Activated T-cell treated with anti-CD3 and anti-CD28 coated beads, Interleukin-2, amount 50 U/mL, for 24 hours (primary cell): ENCODE measurements around the gene CPHXL.

Experiments used
- DNase-seq: peaks from one replicate; pipeline ENCODE4 v3.0.0-alpha.2; 2020
- H3K27ac Mint-ChIP-seq: 2 replicates; pipeline ENCODE4 v1.8.0; 2020; ENCODE audit warnings: mild to moderate bottlenecking, mixed read lengths
- H3K27me3 Mint-ChIP-seq: 2 replicates; pipeline ENCODE4 v1.8.0; 2020; ENCODE audit warnings: mixed read lengths
- H3K36me3 Mint-ChIP-seq: 2 replicates; pipeline ENCODE4 v1.8.0; 2020; ENCODE audit warnings: low read depth, mixed read lengths
- H3K4me1 Mint-ChIP-seq: 2 replicates; pipeline ENCODE4 v1.8.0; 2020; ENCODE audit warnings: low read depth, mixed read lengths
- H3K4me3 Mint-ChIP-seq: 2 replicates; pipeline ENCODE4 v1.8.0; 2020; ENCODE audit warnings: mild to moderate bottlenecking, moderate library complexity, mixed read lengths
- H3K9me3 Mint-ChIP-seq: 2 replicates; pipeline ENCODE4 v1.8.0; 2020; ENCODE audit warnings: mixed read lengths

The CPHXL gene

DNA sequence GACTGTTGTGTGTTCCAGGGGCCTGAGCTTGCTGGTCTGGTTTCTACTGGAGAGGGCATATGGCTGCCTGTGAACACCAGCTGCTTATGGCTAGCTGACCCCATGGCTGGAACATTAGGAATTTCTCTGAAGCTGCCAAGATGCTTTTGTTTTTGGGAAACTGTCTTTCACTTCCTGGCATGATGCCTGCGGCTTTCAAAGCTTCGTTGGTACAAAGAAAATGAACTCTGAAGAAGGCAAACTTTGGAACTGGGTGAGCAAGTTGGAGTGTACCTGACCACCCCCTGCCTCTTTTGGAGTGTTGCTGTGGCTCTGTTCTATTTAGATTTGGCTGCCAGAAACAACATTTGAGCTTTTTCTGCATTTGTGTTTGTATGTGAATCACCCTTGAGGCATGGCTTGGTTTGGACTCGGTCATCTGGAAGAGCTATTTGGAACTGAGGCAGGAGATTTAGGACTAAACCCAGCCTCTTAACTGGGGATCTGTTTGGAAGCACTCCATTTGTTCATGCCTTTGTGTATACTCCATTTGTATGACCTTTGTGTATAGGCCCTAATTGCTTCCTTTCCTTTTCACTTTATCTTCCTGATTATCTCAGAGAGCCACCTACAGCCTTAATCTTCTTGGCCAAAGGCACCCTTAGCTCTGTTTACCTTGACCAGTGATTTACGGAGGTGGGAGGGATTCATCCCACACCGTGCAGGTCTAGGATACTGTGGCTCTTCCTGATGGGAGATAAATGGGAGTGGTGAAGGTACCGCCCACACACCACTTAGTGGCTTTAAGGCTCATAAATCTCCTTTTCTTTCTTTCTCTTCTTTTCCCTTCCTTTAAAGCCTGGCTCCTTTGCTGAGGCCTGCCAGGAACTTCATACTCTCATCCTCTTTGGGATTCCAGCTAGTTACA, 7.3 kb upstream of the CPHXL start:
- H3K9me3 Mint-ChIP-seq = no peaks in the 10 kb centered on the region
- H3K36me3 Mint-ChIP-seq = no peaks in the 10 kb centered on the region

DNA sequence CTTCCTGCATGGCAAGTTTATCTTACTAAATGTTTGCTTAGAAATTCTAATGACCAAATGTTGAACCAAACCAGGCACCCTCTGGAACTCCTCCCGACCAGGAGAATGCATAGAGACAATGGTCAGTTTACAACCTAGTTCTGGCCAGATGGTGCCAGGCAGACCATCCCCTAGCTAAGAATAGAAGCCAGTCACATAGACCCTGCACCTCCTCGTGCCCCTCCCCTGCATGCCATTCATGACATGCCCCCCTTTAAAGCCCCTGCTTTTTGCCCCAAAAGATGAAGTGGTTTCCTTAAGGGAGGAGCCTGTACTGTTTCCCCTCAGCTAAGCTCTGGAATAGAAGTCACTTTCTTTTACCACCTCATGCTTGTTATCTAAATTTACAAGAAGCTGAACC, 6.6 kb upstream of the CPHXL start:
- no peak for DNase-seq
- H3K27ac Mint-ChIP-seq = no peak overlapping the region
- H3K4me3 Mint-ChIP-seq = no peak overlapping the region
- H3K36me3 Mint-ChIP-seq = no peaks in the 10 kb centered on the region
- peaks cover 1% of the 10 kb centered on the region for H3K27me3 Mint-ChIP-seq
- no peaks in the 10 kb centered on the region for H3K4me1 Mint-ChIP-seq
- no peaks in the 10 kb centered on the region for H3K9me3 Mint-ChIP-seq

More for the DNA sequence above, 7.3 kb upstream of the CPHXL start:
- H3K27me3 Mint-ChIP-seq = peaks cover 5% of the 10 kb centered on the region
- H3K4me3 Mint-ChIP-seq = no peak overlapping the region
- H3K27ac Mint-ChIP-seq = no peak overlapping the region
- no peaks in the 10 kb centered on the region for H3K4me1 Mint-ChIP-seq
- DNase-seq = no peak

DNA sequence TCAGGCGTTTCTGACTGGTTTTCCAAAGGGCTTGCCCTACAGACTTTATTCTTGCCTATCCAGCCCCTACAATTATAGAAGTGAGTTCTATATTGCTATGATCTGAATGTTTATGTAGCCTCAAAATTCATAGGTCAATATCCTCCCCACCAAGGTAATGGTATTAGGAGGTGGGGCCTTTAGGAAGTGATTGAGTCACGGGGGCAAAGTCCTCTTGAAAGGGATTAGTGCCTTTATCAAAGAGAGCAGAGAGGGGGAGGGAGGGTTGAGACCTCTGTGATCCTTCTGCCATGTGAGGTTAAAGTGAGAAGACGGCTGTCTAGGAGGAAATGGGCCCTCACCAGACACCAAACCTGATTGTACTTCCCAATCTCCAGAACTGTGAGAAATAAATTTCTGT, 931 bp upstream of the CPHXL start:
- Mint-ChIP-seq H3K27ac (no peak overlapping the region), H3K27me3 (no peaks in the 10 kb centered on the region), H3K36me3 (no peaks in the 10 kb centered on the region), H3K9me3 (no peaks in the 10 kb centered on the region), H3K4me1 (no peaks in the 10 kb centered on the region), H3K4me3 (no peak overlapping the region)
- no peak for DNase-seq

- Mint-ChIP-seq H3K27ac (no peak overlapping the region), H3K4me1 (no peaks in the 10 kb centered on the region), H3K27me3 (peaks cover 27% of the 10 kb centered on the region), H3K4me3 (no peak overlapping the region), H3K36me3 (no peaks in the 10 kb centered on the region), H3K9me3 (peaks cover 8% of the 10 kb centered on the region)
- no peak for DNase-seq
Measured at GRCh38 chr16:75718452-75718851, 7.8 kb downstream of the CPHXL start.

DNA sequence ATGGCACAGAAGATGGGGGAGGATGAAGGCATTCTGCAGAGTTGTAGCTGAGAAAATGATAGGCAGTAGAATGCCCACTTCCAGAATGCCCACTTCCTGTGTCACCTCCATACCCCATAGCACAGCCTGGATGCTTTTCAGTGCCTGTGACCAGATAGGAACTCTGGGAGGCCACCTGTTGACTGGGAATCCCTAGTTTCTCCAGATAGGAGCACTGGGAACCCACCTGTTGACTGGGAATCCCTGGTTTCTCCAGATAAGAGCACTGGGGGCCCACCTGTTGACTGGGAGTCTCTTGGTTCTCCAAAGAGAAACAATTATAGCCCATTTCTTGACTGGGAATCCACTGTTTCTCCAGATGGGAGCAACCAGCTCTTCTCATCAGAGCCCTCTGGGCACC, 11.6 kb downstream of the CPHXL start:
- Mint-ChIP-seq H3K9me3 (peaks cover 15% of the 10 kb centered on the region), H3K4me3 (no peak overlapping the region), H3K36me3 (peaks cover 2% of the 10 kb centered on the region), H3K4me1 (no peaks in the 10 kb centered on the region), H3K27ac (no peak overlapping the region), H3K27me3 (peaks cover 22% of the 10 kb centered on the region)
- DNase-seq = no peak

DNA sequence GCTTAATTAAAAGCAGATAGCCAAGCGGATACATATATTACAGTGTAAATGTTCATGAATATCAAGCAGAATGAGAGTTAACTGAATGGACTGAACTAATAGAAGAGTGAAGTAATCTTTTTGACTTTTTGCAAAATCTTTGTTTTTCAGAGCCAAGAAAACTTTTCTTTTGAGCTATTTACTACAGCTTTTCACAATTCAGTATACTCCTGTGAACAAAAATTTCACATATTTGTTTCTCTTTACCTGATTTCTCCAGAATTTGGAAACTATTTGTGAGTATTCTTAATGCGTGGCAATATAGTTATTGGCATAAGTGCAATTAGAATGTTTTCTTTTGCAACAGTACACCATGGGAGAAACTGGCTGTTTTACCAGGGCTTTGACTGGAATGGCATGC, 15.9 kb downstream of the CPHXL start:
- Mint-ChIP-seq H3K9me3 (peaks cover 16% of the 10 kb centered on the region), H3K36me3 (peaks cover 2% of the 10 kb centered on the region), H3K4me3 (no peak overlapping the region), H3K27me3 (peaks cover 7% of the 10 kb centered on the region), H3K4me1 (no peaks in the 10 kb centered on the region), H3K27ac (no peak overlapping the region)
- no peak for DNase-seq

- Mint-ChIP-seq H3K27me3 (peaks cover 5% of the 10 kb centered on the region), H3K9me3 (no peaks in the 10 kb centered on the region), H3K36me3 (no peaks in the 10 kb centered on the region), H3K4me1 (no peaks in the 10 kb centered on the region), H3K4me3 (no peak overlapping the region), H3K27ac (no peak overlapping the region)
- no peak for DNase-seq
Measured at GRCh38 chr16:75703306-75703705, 23.0 kb downstream of the CPHXL start.

GRCh38 chr16:75702242-75702641, 24.0 kb downstream of the CPHXL start:
- Mint-ChIP-seq H3K27ac (no peak overlapping the region), H3K4me3 (no peak overlapping the region), H3K36me3 (no peaks in the 10 kb centered on the region), H3K9me3 (no peaks in the 10 kb centered on the region), H3K4me1 (no peaks in the 10 kb centered on the region), H3K27me3 (peaks cover 5% of the 10 kb centered on the region)
- no peak for DNase-seq

DNA sequence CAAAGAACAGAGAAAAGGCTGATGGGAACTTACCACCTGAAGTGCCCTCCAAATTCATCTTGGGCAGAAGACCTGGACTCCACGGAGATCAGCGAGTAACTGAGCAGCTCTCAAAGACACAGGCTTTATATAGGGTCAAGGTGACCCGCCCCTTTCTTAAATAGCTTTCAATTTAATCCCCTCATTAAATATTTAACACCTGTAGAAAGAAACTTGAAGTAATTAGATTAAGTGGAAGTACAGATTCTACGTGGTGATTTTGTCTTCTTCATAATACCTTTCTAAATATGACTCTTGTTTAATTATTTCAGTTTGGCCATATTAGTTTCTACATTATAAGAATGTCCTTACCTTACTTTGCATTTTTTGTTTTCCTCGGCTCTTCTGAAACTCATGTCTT, 24.9 kb downstream of the CPHXL start, which contains the start of gene DUXB:
DUXB (minus strand) TSS at position 101 of the 400 bp plus-strand sequence; CDS start at position 58, 43 bp downstream.
- H3K4me3 Mint-ChIP-seq = no peak within 1 kb of the TSS
- DNase-seq = no peak
- H3K4me1 Mint-ChIP-seq = no peaks in the 10 kb centered on the region
- H3K27me3 Mint-ChIP-seq = peaks cover 5% of the 10 kb centered on the region
- H3K9me3 Mint-ChIP-seq = no peaks in the 10 kb centered on the region
- no peaks in the 10 kb centered on the region for H3K36me3 Mint-ChIP-seq
- H3K27ac Mint-ChIP-seq = no peak within 1 kb of the TSS

DNA sequence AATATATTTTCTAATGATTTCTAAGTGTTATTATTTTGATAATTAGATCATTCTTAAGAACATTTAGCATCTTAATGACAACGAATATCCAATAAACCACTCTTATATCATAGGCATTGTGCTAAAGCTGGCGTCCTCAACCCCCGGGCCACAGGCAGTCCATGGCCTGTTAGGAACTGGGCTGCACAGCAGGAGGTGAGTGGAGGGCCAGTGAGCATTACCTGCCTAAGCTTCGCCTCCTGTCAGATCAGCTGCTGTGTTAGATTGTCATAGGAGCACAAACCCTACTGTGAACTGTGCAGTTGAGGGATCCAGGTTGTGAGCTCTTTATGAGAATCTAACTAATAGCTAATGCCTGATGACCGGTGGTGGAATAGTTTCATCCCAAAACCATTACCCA, 28.7 kb downstream of the CPHXL start:
- H3K4me1 Mint-ChIP-seq = no peaks in the 10 kb centered on the region
- no peaks in the 10 kb centered on the region for H3K9me3 Mint-ChIP-seq
- H3K27ac Mint-ChIP-seq = no peak overlapping the region
- no peak overlapping the region for H3K4me3 Mint-ChIP-seq
- H3K27me3 Mint-ChIP-seq = no peaks in the 10 kb centered on the region
- DNase-seq = no peak
- H3K36me3 Mint-ChIP-seq = no peaks in the 10 kb centered on the region

- Mint-ChIP-seq H3K27ac (no peak overlapping the region), H3K4me3 (no peak overlapping the region), H3K27me3 (no peaks in the 10 kb centered on the region), H3K4me1 (no peaks in the 10 kb centered on the region), H3K36me3 (no peaks in the 10 kb centered on the region), H3K9me3 (no peaks in the 10 kb centered on the region)
- no peak for DNase-seq
Measured at GRCh38 chr16:75695708-75696107, 30.6 kb downstream of the CPHXL start.

DNA sequence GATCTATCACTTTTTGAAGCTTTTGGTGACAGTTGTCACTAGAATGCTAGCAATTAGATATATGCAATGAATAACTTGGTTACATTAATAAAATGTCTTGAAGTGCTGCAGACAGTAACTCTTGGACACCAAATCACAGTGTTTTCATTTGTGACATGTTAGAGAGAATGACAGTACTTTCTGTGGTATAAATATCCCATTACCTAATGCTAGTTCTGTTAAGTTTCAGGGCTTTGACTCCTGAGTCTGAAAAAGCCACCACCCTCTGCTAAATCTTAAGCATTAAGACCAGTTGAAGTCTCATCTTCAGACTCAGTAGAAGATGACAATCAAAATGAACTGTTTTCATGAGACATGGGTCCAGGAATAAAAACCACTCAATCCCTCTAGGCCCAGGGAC, 38.9 kb downstream of the CPHXL start:
- Mint-ChIP-seq H3K4me3 (no peak overlapping the region), H3K27ac (no peak overlapping the region), H3K27me3 (no peaks in the 10 kb centered on the region), H3K9me3 (no peaks in the 10 kb centered on the region), H3K36me3 (no peaks in the 10 kb centered on the region), H3K4me1 (no peaks in the 10 kb centered on the region)
- no peak for DNase-seq

DNA sequence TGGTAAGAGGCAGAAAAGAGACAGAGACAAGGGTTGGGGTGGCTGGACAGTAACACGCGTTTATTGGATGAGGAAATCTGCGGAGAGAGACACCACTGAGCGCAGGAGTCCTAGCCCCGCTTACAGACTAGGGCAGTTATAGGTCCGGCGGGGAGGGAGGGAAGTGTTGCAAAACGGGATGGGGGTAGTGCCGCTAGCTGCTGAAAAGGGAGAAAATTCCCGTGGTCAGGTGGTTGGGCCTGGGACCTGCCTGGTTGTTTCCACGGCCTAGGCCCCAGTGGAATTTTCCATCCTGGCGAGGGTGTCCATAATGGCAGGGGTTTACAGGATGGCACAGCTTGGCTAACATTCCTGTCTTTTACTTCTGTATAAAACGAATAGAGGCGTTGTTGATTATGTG, 44.0 kb downstream of the CPHXL start:
- H3K9me3 Mint-ChIP-seq = no peaks in the 10 kb centered on the region
- H3K36me3 Mint-ChIP-seq = no peaks in the 10 kb centered on the region
- no peak for DNase-seq
- H3K27ac Mint-ChIP-seq = no peak overlapping the region
- no peaks in the 10 kb centered on the region for H3K4me1 Mint-ChIP-seq
- no peaks in the 10 kb centered on the region for H3K27me3 Mint-ChIP-seq
- H3K4me3 Mint-ChIP-seq = no peak overlapping the region

DNA sequence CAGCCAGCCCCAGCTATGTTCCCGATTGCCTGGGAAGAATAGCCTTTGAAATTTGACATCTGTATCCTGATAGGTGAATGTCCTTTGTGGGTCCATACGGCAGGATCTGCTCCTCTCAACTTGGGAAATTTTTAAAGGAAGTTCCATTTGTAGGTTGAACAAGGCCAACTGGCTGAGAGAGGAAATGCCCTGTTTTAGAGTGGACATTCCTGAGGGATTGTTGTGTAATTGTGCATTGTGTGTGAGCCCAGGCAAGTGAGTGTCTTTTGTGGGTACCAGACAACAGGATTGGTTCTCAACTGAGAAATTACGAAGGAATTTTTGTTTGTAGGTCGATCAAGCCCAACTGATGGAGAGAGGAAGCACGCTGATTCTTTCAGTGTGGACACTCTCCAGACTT, 46.9 kb downstream of the CPHXL start:
- no peak overlapping the region for H3K27ac Mint-ChIP-seq
- no peak for DNase-seq

DNA sequence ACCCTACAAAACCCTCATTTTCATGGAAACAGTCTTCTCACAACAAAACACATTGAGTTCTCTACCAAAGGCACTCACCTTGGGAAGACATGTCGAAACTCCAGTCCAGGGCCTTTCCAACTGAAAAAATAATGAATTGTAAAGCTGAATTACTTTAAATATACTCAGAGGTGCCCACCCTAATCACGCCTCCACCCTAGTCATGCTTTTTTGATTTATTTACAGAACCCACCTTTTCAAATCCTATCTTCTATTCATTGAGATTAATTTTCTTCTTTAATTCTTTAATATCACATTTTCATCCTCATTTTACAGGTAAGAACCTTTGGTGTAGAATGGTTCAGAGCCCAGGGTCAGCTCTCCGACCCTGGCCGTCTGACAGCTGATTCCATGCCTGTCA, 49.4 kb downstream of the CPHXL start, which contains the start of gene CPHXL2:
CPHXL2 (minus strand) TSS at position 101 of the 400 bp plus-strand sequence; CDS start at position 91, 10 bp downstream.
- DNase-seq = no peak
- H3K27me3 Mint-ChIP-seq = no peaks in the 10 kb centered on the region
- H3K4me3 Mint-ChIP-seq = no peak within 1 kb of the TSS
- H3K9me3 Mint-ChIP-seq = no peaks in the 10 kb centered on the region
- H3K36me3 Mint-ChIP-seq = no peaks in the 10 kb centered on the region
- H3K27ac Mint-ChIP-seq = no peak within 1 kb of the TSS
- no peaks in the 10 kb centered on the region for H3K4me1 Mint-ChIP-seq

More for the DNA sequence above, 46.9 kb downstream of the CPHXL start:
- no peaks in the 10 kb centered on the region for H3K9me3 Mint-ChIP-seq
- H3K4me1 Mint-ChIP-seq = no peaks in the 10 kb centered on the region
- H3K36me3 Mint-ChIP-seq = no peaks in the 10 kb centered on the region
- H3K27me3 Mint-ChIP-seq = no peaks in the 10 kb centered on the region
- no peak overlapping the region for H3K4me3 Mint-ChIP-seq
